Daoy (cell line): Measurements from ENCODE around the gene PSME3. TPM values are rescaled to one million over a fixed set of nuclear protein-coding genes. Genes with fewer than 3 reads are reported as not detected.
"Not testable (repeated sequence)": the region's sequence is repeated elsewhere in the genome, so short reads cannot be mapped to it uniquely, and the experiment has no call there.

ENCODE experiments used
- DNase-seq: peaks from one replicate; pipeline ENCODE4 v3.0.0-alpha.2; 2015; ENCODE audit warnings: low read depth
- total RNA-seq: library from RNA; depleted of rRNA; stranded (reverse); fragments of >200 nt; shearing (Covaris generic); gene quantifications from 2 replicates; pipeline ENCODE4 v1.2.3, GENCODE V29; 2014

The PSME3 gene
- total RNA-seq, 1 experiment from 2014 or later = 118 TPM

DNA sequence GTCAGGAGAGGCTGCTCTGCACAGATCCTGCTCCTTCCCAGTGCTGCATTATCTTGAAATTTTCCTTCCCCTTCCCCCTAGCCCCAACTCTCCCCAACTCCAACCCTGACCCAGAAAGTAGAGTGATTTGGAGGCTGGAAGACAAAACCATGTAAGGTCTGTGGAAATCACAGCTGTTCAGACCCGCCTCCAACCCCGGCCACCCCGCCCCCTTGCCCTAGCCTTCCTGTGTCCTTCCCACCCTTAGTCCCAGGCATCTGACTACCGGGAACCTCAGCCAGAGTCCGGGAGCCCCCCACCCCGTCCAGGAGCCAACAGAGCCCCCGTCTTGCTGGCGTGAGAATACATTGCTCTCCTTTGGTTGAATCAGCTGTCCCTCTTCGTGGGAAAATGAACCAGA, 17.8 kb downstream of the PSME3 start, which contains the start of gene AOC3:
AOC3 (plus strand) TSS at position 246 of the 400 bp plus-strand sequence; CDS start at position 391, 145 bp downstream.
- DNase-seq = no peak

DNA sequence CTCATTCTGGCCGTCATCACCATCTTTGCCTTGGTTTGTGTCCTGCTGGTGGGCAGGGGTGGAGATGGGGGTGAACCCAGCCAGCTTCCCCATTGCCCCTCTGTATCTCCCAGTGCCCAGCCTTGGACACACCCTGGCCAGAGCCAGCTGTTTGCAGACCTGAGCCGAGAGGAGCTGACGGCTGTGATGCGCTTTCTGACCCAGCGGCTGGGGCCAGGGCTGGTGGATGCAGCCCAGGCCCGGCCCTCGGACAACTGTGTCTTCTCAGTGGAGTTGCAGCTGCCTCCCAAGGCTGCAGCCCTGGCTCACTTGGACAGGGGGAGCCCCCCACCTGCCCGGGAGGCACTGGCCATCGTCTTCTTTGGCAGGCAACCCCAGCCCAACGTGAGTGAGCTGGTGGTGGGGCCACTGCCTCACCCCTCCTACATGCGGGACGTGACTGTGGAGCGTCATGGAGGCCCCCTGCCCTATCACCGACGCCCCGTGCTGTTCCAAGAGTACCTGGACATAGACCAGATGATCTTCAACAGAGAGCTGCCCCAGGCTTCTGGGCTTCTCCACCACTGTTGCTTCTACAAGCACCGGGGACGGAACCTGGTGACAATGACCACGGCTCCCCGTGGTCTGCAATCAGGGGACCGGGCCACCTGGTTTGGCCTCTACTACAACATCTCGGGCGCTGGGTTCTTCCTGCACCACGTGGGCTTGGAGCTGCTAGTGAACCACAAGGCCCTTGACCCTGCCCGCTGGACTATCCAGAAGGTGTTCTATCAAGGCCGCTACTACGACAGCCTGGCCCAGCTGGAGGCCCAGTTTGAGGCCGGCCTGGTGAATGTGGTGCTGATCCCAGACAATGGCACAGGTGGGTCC, 18.4 kb downstream of the PSME3 start:
- not testable (repeated sequence) for DNase-seq

DNA sequence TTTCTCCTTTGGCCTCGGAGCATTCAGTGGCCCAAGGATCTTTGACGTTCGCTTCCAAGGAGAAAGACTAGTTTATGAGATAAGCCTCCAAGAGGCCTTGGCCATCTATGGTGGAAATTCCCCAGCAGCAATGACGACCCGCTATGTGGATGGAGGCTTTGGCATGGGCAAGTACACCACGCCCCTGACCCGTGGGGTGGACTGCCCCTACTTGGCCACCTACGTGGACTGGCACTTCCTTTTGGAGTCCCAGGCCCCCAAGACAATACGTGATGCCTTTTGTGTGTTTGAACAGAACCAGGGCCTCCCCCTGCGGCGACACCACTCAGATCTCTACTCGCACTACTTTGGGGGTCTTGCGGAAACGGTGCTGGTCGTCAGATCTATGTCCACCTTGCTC, 19.2 kb downstream of the PSME3 start:
- no peak for DNase-seq

DNA sequence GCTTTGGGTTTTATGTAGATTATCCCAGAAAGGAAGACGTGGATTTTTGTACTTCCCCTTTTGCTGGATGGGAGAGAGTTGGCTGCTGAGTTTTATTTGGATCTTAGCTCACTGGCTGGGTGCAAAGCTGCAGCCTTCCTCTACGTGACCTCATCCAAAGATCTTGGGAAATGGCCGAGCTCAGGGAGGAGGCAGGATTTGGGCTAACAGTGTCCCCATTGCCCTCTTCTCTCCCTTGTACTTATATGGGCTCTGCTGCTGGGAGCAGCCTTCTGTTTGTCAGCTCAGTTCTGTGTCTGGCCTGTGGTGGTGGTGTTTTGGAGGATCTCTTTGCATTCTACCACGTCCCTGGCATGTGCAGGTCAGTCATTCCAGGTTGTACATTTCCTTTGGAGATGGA, 19.8 kb downstream of the PSME3 start:
- DNase-seq = no peak

DNA sequence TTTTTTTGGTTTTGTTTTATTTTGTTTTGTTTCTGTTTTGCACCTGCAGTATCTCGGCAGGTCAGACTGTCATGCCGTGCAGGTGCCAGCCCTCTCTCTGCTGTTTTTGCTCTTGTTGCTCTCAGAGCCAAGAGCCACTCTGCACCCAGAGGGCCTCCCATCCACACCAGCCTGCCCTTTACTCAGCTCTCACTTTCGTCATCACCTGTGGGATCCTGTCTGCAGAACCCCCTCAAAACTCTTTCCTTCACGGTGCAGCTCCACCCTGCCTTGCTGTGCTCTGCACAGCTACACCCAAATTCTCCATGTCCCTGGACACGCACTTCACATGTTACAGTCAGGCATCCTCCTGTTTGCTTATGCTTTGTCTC, 20.4 kb downstream of the PSME3 start:
- DNase-seq = no peak

DNA sequence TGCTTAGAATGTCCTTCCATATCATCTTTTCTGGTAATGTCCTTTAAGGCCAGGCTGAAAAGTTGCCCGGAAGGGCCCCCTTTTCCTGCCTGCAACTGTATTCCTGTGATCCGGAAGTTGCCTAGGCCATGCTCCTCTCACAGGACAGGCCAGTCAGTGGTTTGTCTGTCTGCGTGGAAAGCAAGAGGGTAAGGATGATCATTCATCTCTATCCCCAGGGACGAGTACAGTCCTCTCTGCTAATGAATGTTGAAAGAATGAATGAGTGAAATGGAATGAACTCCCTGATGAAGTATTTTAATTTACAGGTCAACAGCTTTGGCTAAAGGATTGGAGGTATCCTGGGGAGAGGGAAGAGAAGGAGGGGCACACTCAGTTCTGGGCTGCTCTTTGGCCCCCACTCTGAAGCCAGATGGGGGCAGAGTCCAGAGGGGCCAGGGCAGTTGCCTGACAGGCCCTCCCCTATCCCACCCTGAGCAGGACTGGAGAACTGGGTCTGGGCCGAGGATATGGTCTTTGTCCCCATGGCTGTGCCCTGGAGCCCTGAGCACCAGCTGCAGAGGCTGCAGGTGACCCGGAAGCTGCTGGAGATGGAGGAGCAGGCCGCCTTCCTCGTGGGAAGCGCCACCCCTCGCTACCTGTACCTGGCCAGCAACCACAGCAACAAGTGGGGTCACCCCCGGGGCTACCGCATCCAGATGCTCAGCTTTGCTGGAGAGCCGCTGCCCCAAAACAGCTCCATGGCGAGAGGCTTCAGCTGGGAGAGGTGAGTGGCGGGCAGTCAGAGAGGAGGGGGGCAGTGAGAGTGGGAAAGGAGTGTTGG, 21.0 kb downstream of the PSME3 start:
- no peak for DNase-seq

DNA sequence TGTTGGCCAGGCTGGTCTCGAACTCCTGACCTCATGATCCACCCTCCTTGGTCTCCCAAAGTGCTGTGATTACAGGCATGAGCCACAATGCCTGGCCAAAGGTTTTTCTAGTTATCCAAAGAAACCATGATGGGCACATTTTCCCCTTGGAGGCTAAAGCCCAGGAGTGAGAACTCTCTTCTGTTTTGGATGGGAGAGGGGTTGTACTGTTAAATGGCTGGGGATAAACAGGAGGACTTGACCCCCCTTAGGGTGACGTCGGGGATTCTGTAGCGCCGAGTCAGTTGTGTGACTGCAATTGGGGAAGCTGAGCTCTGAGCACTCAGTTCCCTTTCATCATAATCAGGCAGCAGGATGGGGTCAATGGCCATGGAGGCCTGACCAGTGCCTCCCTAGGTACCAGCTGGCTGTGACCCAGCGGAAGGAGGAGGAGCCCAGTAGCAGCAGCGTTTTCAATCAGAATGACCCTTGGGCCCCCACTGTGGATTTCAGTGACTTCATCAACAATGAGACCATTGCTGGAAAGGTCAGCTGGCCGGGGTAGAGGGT, 21.9 kb downstream of the PSME3 start:
- no peak for DNase-seq

DNA sequence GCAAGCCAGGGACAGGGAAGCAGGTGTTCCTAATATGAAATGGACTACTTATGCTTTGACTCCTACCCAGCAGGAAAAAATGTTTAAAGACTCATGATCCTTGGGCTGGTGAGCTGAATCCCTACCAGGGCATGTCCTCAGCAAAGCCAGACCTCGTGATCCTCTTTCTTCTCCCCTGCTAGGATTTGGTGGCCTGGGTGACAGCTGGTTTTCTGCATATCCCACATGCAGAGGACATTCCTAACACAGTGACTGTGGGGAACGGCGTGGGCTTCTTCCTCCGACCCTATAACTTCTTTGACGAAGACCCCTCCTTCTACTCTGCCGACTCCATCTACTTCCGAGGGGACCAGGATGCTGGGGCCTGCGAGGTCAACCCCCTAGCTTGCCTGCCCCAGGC, 22.9 kb downstream of the PSME3 start:
- not testable (repeated sequence) for DNase-seq

DNA sequence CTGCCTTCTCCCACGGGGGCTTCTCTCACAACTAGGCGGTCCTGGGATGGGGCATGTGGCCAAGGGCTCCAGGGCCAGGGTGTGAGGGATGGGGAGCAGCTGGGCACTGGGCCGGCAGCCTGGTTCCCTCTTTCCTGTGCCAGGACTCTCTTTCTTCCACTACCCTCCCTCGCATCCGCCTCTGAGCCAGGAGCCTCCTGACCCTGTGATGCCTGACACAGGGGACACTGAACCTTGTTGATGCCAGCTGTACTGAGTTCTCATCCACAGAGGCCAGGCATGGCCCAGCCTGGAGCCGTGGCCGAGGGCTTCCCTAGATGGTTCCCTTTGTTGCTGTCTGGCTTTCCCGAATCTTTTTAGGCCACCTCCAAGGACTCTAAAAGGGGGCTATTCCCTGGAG, 23.3 kb downstream of the PSME3 start:
- not testable (repeated sequence) for DNase-seq

DNA sequence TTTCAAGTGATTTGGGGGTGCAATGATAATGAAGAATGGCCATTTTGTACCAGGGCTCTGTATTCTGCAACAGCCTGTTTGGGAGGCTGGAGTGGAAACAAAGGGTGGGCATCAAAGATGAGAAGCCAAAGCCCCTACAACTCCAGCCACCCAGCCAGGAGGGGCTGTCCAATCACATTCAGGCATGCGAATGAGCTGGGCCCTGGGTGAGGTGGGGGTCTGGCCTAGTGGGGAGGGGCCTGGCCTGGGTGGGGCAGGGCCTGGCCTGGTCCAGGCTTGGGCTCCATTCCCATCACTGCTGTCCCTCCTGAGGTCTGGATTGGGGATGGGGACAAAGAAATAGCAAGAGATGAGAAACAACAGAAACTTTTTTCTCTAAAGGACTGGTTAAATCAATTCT, 24.2 kb downstream of the PSME3 start:
- DNase-seq = no peak

DNA sequence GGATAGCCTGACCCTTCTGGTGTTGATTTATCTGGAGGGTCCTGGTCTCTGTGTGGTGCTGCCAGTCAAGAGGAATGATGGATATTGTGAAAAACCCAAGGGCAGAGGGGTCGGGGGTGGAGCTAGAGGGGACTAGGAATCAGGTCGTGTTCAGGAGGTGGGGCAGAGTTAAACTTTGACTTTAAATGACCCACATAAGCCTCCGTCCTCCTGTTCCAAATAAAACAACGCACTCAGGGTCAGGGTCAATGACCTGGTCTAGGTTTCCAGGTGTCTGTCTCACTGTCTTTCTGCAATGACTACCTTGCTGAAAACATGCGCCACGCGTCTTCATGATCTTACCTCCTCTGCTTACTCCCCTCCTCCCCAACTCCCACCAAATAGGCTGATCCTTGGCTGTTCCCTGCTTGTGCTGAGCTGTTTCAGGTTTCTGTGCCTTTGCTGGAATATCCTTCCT, 32.5 kb downstream of the PSME3 start:
- DNase-seq = no peak

DNA sequence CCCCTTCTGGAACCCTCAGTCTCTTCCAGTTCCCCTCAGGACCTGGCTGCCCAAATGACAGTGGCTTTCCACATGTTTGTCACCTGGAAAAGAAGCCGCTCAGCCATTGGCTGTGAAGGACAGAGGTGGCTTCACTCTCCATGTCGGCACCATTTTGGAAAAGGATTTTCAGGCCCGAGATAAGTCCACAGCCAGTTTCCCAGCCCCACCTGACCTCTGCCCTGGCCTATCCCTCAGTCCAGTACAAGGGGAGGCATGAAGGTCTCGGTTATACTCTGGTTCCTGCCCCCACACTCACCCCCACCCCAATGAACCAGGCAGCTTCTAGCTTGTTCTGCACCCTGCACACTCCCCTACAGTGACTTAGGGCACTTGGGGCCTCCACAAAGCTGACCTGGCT, 33.0 kb downstream of the PSME3 start:
- DNase-seq = no peak

DNA sequence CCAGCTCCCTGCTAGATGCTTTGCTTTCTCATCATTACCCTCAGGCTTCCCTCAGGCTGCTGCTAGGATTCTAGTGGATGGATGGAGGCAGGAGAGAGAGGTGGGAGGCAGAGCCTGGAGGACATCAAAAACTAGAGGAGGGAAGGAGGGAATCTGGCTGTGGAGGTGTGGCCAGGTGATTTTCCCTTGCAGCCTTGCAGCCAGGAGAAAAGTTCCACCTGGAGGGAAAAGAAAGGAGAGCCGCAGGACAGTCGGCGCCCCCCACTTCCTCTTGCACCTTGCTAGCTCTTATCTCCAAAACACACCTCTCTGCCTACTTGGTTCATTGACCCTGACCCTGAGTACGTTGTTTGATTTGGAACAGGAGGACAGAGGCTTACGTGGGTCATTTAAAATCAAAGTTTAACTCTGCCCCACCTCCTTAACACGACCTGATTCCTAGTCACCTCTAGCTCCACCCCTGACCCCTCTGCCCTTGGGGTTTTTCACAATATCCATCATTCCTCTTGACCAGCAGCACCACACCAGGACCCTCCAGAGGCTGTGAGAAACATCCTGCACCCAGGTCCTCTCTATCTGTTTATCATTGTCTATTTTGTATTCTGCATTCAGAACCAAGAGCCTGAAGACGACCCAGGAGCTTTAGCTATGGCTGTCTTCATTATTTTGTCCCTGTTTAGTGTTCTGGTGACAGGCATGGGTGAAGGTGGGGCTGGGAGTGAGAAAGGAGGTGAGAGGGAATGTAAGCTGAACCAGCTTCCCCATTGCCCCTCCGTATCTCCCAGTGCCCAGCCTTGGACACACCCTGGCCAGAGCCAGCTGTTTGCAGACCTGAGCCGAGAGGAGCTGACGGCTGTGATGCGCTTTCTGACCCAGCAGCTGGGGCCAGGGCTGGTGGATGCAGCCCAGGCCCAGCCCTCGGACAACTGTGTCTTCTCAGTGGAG, 33.7 kb downstream of the PSME3 start:
- DNase-seq = no peak

DNA sequence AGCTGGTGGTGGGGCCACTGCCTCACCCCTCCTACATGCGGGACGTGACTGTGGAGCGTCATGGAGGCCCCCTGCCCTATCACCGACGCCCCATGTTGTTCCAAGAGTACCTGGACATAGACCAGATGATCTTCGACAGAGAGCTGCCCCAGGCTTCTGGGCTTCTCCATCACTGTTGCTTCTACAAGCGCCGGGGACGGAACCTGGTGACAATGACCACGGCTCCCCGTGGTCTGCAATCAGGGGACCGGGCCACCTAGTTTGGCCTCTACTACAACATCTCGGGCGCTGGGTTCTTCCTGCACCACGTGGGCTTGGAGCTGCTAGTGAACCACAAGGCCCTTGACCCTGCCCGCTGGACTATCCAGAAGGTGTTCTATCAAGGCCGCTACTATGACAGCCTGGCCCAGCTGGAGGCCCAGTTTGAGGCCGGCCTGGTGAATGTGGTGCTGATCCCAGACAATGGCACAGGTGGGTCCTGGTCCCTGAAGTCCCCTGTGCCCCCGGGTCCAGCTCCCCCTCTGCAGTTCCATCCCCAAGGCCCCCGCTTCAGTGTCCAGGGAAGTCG, 34.6 kb downstream of the PSME3 start:
- not testable (repeated sequence) for DNase-seq

DNA sequence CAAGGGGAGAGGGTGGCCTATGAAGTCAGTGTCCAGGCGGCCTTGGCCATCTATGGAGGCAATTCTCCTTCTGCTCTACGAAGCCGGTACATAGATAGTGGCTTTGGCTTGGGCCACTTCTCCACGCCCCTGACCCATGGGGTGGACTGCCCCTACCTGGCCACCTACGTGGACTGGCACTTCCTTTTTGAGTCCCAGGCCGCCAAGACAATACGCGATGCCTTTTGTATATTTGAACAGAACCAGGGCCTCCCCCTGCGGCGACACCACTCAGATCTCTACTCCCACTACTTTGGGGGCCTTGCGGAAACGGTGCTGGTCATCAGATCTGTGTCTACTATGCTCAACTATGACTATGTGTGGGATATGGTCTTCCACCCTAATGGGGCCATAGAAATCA, 35.1 kb downstream of the PSME3 start:
- DNase-seq = no peak

DNA sequence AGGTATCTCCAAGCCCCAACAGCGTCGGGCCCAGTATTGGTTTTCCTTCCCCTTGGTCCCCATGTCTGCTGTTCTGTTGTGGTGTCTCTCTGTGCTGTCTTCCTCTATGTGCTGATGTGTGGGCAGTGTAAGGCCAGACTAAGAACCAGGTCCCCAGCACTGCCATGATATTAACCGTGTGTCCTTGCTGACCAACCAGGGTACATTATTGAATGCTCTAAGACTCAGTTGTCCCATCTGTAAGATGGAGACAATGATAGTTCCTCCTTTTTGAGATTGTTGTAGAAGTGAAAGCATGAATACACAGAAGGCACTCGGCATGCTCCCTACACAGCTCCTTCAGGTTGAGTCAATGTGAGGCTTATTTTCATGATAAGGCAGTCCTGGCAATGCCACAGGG, 38.5 kb downstream of the PSME3 start:
- DNase-seq = no peak

DNA sequence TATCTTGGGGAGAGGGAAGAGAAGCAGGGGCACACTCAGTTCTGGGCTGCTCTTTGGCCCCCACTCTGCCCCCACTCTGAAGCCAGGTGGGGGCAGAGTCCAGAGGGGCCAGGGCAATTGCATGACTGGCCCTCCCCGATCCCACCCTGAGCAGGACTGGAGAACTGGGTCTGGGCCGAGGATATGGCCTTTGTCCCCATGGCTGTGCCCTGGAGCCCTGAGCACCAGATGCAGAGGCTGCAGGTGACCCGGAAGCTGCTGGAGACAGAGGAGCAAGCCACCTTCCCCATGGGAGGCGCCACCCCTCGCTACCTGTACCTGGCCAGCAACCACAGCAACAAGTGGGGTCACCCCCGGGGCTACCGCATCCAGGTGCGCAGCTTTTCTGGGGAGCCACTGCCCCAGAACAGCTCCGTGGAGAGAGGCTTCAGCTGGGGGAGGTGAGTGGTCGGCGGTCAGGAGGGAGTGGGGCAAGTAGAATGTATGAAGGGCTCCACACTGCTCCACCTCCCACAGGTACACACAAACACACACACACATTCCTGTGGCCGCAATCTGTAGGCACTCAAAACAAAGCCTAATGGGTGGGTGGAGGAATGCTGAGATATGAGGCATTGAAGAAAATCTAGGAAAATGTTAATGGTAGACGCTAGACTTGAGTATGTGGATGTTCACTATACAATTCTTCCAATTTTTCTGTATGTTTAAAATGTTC, 39.2 kb downstream of the PSME3 start:
- DNase-seq = no peak

DNA sequence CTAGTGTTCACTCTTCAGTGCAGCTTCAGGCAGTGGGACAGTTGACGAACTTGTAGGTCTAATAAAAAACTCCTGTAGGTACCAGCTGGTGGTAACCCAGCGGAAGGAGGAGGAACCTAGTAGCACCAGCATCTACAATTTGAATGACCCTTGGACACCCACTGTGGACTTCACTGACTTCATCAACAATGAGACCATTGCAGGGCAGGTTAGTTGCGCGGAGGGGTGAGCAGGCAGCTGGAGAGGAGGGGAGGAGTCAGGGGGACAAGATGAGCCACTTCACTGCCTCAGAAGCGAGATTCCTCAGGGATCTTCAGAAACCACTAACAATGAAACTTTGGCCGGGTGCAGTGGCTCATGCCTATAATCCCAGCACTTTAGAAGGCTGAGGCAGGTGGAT, 40.1 kb downstream of the PSME3 start:
- DNase-seq = no peak

DNA sequence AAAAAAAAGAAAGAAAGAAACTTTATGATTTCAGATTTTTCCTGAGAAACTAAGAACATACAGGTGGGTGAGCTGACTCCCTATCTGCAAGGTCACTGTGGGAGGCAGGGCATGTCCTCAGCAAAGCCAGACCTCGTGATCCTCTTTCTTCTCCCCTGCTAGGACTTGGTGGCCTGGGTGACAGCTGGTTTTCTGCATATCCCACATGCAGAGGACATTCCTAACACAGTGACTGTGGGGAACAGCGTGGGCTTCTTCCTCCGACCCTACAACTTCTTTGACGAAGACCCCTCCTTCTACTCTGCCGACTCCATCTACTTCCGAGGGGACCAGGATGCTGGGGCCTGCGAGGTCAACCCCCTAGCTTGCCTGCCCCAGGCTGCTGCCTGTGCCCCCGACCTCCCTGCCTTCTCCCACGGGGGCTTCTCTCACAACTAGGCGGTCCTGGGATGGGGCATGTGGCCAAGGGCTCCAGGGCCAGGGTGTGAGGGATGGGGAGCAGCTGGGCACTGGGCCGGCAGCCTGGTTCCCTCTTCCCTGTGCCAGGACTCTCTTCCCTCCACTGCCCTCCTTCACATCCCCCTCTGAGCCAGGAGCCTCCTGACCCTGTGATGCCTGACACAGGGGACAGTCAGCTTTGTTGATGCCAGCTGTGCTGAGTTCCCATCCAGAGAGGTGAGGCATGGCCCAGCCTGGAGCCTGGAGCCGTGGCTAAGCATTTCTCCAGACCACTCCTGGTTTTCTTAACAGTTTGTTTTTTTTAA, 40.9 kb downstream of the PSME3 start:
- DNase-seq = not testable (repeated sequence)

DNA sequence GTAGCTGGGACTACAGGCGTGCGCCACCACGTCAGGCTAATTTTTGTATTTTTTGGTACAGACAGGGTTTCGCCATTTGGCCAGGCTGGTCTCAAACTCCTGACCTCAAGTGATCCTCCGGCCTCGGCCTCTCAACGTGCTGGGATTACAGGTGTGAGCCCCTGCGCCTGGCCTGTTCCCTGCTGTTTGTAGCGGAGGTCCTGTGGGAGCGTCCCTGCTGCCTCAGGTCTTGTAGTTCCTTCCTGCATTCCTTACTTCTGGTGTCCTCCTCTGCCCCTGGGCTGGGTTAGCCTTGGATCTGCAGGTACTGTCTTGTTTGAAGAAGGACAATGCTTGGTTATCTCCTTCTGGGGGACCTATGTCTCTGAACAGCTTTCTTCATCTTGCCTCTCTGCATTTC, 43.8 kb downstream of the PSME3 start:
- no peak for DNase-seq
